GM18507 (cell line): ENCODE results near the gene LYRM9.

Experiments used
- DNase-seq: peaks from one replicate; pipeline ENCODE4 v3.0.0; 2011; ENCODE audit warnings: low read depth; ENCODE audit not compliant: insufficient read length; ENCODE audit errors: extremely low spot score
- FAIRE-seq: peaks from 2 replicates; lab custom pipeline; 2011; peaks lifted over from hg19 to GRCh38; lab: Jason Lieb, UNC

LYRM9 gene

GRCh38 chr17:27882162-27882840 lies 10.9 kb downstream of the LYRM9 start:
- no peak for DNase-seq
- FAIRE-seq: no peak

DNA sequence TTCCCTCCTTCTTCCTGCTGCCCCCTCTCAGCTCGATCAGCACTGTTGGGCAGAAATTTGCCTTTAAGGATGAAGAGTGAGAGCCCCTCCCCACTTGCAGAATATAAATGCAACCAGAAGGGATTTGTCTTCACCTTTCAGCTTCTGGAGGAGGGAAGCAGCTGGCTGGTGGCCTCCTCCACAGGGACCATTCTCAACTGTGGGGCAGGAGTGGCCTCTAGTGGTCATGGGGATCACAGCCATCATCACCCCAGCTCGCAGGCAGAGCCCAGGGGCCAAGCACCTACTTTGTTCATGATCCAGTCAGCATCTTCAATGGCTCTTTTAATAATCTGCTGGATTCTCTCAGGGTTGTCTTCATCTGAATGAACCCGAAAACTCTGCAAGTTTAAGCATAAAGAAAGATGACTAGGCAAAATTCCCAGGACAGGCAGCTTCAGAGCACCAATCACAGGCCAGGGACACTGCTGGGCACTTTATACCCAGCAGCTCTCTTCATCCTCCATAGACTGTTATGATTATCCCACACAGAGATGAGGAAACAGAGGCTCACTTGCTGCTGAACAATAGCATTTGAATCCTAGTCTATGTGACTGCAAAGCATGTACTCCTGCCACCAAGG lies 13.1 kb downstream of the LYRM9 start:
- DNase-seq: peak; percentile 74
- FAIRE-seq: peak; percentile 86

DNA sequence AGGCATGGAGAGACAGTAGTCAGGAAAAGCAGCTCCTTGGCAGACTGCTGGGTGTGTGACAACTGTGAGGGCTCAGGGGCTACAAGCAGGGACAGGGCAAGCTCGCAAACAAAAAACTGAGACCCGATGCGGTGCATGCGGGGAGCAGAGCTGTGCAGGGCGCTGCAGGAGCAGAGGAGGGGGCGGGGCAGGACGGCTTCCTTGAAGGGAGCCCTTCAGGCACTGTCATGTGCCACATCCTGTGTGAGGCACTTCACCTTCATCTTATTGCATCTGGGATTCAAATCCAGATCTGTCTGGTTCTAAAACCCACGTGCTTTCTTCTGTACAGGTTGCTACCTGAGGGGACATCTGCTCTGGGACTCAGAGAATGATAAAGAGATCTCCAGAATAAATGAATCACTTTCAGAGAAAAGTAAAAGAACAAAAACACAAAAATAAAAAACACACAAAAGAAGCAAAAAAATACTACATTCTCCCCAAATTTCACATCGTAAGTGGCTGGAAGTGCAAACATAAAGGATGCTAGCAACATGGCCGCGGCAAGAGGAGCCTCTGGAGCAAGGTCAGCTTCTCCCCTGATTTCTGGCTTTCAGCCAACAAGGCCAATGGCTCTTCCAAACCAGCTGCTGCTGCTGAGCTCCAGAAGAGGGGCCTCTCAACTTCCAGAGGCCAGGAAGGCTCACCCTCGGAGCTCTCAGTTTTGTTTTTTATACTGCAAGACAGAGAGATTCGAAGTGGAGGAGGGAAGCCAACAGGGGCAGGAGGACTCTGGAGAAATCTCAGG lies 14.2 kb downstream of the LYRM9 start:
- DNase-seq (no peak), FAIRE-seq (no peak)

- DNase-seq (no peak), FAIRE-seq (no peak)
These were observed 19.4 kb downstream of the LYRM9 start for GRCh38 chr17:27873746-27874145.

DNA sequence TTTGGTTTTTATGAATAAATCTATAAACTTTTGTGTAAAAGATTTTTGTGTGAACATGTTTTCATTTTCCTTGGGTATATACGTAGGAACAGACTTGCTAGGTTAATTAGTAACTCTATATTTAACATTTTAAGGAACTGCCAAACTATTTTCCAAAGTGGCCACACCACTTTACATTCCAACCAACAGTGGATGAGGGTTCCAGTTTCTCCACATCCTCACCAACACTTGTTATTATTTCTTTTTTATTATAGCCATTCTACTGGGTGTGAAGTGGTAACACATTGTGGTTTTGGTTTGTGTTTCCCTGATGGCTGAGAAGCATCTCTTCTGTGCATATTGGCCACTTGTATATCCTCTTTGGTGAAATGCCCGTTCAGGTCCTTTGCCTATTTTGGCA lies 20.0 kb downstream of the LYRM9 start:
- DNase-seq (no peak), FAIRE-seq (no peak)

DNA sequence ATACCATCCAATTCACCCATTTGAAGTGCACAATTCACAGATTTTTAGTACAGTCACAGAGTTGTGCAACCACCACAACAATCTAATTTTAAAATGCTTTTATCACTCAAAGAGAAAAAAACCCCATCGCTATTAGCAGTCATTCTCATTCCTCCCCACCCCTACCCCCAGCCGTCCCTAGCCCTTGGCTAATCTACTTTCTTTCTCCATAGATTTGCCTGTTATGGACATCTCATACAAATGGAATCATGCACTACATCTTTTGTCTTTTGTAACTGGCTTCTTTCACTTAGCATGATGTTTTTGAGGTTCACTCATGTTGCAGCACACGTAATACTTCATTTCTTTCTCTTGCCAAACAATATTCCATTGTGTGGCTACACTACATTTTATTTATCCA lies 20.4 kb downstream of the LYRM9 start:
- no peak for DNase-seq
- no peak for FAIRE-seq

DNA sequence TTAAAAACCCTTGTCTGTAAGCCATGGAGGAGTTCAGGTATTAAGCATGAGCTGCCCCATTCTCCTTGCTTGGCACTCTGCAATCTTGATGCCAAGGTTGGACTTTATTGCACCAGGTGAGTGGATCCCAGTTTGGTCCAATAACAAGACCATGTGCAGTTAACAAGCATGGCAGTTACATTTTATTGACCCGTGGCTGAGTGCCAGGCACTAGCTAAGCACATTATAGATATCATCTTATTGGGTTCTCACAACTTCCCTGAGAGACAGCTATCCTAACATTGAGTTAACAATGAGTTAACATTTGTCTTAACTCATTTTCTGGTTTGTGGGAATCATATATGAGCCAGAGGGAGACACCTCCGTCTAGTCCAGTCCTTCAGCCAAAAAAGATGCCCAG lies 21.8 kb downstream of the LYRM9 start:
- no peak for FAIRE-seq
- no peak for DNase-seq

GRCh38 chr17:27870345-27870744 lies 22.8 kb downstream of the LYRM9 start:
- no peak for DNase-seq
- FAIRE-seq: no peak

GRCh38 chr17:27868565-27868964 lies 24.6 kb downstream of the LYRM9 start:
- DNase-seq (no peak), FAIRE-seq (no peak)

DNA sequence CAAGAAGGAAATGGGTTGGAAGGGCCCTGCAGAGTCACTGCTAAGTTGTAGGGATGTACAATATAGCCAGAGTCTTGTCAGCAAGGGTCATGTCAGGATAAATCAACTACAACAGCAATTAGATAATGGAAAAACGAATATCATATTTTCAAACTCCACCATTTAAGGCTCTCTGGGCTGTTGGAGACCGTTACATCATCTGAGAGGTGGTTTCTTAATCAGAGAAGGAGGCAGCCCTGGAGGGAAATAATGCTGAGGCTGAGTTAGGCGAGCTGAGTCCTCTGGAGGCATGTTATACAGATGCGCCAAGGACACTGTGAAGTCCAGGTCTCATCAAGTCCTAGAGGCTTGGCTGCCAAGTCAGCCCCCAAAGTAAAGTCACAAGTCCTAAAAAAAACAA lies 30.3 kb downstream of the LYRM9 start:
- DNase-seq (no peak), FAIRE-seq (no peak)

DNA sequence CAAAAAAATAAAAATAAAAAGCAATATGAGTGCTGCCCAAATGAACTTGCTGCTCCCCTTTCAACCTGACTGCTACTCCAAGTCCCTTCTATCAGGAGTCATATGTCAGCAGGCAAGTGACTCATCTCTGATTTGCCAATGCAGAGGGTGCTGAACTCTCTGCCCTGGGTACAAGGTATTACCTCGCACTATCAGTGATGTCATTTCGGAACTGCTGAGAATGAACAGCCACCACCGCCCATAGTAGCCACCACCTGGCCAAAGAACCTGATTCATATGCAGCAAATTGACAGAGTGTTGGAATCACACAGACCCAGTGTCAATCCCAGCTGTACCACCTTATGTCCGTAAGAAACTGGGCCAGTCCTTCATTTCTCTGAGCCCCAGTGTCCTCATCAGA lies 31.2 kb downstream of the LYRM9 start:
- no peak for FAIRE-seq
- DNase-seq: no peak

GRCh38 chr17:27860971-27861664 lies 32.0 kb downstream of the LYRM9 start:
- DNase-seq (no peak), FAIRE-seq (no peak)

DNA sequence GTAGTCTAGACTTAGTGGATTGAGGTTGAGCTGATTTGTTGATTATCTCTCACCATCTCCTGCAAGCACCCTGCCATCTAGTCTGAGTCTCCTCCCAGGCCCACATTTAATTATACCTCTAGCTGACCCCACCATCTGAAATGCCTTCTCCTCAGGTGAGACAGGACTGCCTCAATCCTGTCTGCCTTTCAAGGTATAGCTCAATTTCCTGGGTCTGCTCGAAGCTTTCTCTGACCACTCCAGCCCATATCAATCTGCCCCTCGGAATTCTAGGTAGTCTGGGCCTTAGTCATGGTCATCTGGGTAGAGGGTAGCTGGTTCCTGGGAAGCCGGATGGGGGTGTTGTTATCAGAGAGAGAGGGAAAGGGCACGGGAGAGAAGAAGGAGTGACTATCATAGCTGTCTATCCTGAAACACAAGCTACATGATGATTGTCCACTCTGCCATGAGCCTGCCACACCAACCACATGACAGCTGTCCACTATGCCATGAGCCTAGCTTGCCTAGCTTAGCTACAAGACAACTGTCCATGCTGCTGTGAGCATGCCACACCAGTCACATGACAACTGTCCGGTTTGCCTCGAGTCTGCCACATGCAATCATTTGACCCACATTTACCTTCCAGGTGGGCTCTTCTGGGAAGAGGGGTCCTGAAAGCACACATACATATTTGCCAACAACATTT lies 34.4 kb downstream of the LYRM9 start:
- no peak for DNase-seq
- FAIRE-seq: no peak

DNA sequence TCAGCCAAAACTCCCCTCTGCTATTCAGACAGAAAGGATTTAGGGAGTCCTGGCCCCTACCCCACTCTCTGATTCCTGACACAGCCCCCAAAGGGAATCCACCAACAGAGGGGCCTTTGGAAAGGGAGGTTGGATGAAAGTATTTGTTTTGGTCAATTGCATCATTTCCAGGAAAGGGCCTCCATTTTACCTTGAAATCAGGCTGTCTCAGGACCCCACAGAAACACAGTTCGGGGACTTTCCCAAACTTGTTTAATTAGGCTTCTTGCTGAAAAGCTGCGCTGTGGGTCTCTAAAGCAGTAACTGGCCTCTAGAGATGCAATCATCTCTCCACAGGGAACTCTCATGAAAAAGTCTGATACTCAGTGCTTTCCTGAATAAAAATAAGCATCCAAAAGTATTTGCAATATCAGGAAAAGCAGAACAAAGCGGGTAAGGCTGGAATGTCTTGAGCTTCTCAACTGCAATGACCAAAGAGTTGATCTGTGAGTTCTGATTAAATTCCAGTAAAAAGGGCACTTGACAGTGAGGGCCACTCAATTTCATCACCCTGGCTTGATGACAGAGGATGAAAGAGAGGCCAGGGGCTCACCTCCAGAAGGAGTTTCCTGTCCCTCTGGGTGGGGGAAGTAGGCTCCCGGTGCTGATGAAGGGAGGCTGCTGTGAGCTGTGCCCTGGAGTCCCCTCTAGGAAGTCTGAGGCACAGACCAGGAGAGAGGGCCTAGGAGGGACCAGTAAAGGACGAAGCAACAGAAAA lies 36.3 kb downstream of the LYRM9 start:
- DNase-seq: no peak

DNA sequence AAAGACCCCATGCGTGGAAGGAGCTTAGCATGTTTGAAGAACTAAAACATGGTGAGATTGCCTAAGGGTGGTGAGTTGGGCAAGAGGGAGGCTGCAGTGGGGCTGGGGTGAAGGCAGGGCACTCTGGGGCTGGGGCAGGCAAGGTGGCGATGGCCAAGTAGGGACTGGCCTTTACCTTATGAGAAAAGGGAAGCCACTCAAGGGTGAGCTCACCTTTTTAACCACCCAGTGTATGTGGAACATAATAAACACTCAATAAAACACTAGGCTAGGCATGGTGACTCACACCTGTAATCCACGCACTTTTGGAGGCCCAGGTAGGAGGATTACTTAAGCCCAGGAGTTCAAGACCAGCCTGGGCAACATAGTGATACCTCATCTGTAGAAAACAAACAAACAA lies 37.7 kb downstream of the LYRM9 start:
- DNase-seq: no peak

More for the DNA sequence above, 36.3 kb downstream of the LYRM9 start:
- FAIRE-seq: no peak

DNA sequence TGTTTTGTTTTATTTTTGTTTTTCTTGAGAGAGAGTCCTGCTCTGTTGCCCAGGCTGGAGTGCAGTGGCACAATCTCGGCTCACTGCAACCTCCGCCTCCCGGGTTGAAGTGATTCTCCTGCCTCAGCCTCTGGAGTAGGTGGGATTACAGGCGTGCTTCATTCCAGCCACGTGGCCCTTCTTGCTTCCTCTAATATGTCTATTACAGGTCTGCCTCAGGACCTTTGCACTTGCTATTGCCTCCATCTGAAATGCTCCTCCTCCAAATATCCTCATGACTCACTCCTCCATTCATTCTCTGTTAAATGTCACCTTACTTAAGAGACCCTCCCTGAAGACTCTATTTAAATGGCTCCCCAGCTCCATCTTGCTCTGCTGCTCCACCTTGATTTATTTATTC lies 39.0 kb downstream of the LYRM9 start:
- FAIRE-seq (no peak), DNase-seq (no peak)

More for the DNA sequence above, 37.7 kb downstream of the LYRM9 start:
- no peak for FAIRE-seq

- FAIRE-seq (no peak), DNase-seq (no peak)
These were observed 40.1 kb downstream of the LYRM9 start for GRCh38 chr17:27853091-27853490.

DNA sequence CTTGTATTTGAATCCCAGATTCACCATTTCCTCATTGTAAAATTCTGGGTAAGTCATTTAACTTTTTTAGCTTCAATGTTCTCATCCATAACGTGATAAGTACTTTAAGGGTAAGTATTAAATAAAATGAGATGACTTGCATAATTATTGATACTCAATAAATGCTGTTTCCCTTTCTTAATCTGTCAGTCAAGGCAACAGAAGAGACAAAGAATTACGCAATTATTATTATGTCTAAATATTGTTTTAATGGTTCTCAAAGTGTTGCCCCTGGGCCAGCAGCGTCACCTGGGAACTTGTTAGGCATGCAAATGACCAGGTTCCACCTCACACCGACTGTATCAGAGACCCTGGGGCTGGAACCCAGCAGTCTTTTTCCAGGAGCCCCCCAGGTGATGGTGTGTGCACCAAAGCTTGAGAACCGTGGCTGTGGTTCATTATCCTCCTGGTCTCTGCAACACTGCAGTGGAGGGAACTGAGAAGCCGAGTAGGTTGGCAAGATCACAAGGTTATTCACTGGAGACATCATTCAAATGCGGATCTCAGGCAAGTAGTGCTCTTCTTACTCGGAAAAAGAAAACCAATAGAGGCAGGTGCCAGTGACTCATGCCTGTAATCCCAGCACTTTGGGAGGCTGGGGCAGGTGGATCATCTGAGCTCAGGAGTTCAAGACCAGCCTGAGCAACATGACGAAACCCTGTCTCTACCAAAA lies 43.5 kb downstream of the LYRM9 start:
- no peak for FAIRE-seq
- DNase-seq: no peak
